GM10266 (cell line): ENCODE data around the gene ALKAL2.

Experiments
- DNase-seq: peaks from one replicate; pipeline ENCODE4 v3.0.0; 2012; ENCODE audit errors: extremely low spot score
- TF ChIP-seq, protein P1 (sequence below): IDR thresholded peaks from 2 replicates; pipeline ENCODE4 v1.5.1; 2012; ENCODE audit warnings: mild to moderate bottlenecking, low read depth; ENCODE audit not compliant: control insufficient read depth, insufficient read depth; ENCODE audit errors: missing control alignments

ALKAL2 gene

GRCh38 chr2:309954-310510 is 22.1 kb upstream of the ALKAL2 start:
- DNase-seq: no peak
- TF ChIP-seq, protein P1, sequence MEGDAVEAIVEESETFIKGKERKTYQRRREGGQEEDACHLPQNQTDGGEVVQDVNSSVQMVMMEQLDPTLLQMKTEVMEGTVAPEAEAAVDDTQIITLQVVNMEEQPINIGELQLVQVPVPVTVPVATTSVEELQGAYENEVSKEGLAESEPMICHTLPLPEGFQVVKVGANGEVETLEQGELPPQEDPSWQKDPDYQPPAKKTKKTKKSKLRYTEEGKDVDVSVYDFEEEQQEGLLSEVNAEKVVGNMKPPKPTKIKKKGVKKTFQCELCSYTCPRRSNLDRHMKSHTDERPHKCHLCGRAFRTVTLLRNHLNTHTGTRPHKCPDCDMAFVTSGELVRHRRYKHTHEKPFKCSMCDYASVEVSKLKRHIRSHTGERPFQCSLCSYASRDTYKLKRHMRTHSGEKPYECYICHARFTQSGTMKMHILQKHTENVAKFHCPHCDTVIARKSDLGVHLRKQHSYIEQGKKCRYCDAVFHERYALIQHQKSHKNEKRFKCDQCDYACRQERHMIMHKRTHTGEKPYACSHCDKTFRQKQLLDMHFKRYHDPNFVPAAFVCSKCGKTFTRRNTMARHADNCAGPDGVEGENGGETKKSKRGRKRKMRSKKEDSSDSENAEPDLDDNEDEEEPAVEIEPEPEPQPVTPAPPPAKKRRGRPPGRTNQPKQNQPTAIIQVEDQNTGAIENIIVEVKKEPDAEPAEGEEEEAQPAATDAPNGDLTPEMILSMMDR: no peak

DNA sequence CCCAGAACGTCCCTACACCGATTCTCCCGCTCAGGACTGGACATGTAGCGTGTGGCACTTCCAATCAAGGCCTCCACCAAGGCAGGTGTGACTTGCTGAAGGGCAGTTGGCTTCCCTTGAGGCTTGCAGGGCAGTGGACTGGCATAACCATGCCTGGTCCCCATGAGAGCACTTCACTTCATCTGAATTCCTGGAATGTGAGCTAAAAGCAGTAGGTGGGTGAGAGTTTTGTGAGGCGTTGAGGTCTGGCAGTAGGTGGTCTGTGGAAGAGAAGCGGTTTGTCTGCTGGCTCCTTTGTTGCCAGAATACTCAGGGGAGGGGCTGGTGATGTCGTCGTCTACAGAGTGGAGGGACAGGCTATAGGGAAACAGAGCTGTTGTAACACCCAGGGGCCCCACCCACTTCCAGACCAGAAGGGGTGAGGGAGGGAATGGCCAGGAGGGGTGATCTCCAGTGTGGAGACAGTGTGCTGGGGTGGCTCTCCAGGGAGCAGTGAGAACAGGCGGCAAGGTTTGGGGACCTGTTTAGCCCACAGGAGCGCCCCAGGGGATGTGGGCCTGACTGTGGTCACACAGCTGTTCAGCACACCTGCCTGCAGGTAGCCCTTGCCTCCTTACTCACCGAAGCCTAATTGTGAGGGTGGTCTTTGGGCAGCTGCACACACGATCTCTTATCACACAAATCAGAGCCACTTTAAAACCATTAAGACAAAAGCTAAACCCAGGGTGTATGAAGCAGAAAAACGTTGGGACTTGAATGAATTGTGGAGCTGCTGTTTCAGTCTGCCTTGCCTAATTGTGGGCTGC is 21.5 kb upstream of the ALKAL2 start:
- no peak for DNase-seq
- TF ChIP-seq, protein P1: no peak

DNA sequence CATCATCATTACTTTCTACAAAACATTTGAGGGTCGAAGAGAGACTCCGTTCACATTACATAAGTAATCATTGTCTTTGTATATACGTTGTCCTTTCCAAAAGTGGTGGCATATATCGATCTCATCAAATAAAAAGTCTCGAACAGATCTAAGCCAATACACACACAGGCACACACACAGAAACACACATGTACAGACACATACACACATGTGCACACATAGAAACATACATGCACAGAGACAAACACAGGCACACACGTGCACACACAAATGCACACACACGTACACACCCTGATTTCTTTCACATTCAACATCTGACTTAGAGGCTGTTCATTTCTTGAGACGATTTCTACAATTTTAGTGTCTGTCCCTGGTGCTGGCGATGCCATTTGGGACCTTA is 17.5 kb upstream of the ALKAL2 start:
- DNase-seq: no peak
- TF ChIP-seq, protein P1: no peak

GRCh38 chr2:296354-296753 is 8.5 kb upstream of the ALKAL2 start:
- DNase-seq: no peak
- TF ChIP-seq, protein P1: no peak

DNA sequence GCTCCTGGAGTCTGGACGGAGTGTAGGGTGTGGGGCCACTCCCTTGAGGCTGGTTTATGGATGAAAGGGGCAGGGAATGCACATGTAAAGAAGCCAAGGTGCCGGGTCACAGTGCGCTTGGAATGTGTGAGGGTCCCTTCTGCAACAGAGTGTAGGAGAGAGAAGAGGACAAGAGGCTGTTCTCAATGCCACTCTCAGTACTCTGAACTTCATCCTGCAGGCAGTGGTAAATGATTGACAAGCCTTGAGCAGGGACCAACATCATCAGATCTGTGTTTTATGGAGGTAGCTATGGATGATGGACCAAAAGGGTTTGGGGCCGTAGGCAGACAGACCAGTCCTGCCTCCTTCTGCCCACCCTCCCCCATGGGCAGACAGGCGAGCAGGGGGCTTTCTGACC is 7.2 kb upstream of the ALKAL2 start:
- TF ChIP-seq, protein P1: no peak
- DNase-seq: no peak

GRCh38 chr2:290090-290722 is 2.3 kb upstream of the ALKAL2 start:
- DNase-seq: peak; percentile 60
- TF ChIP-seq, protein P1: peak; percentile 71
